HEK293 (cell line): ENCODE results near the gene PTPN5.

Experiments
- CTCF ChIA-PET: fragments of 350-600 bp; formaldehyde crosslinking; extraction: SDS; loops from one replicate; lab custom pipeline; 2021; ENCODE audit warnings: antibody characterized with exemption; lab: Yijun Ruan, JAX
- POLR2A ChIA-PET: fragments of 300-600 bp; formaldehyde crosslinking; extraction: SDS; loops from one replicate; lab custom pipeline; 2020; ENCODE audit warnings: antibody characterized with exemption, inconsistent platforms; lab: Yijun Ruan, JAX
- H3K27ac ChIP-seq: fragments of 200-500 bp; sonication (Bioruptor generic); 2 replicates; pipeline ENCODE4 v1.5.1; 2014; ENCODE audit warnings: low read depth, low read length, control low read depth, inconsistent platforms; ENCODE audit errors: extremely low read depth
- H3K36me3 ChIP-seq, 2 experiments: fragments of 200-500 bp in 1 of 2; sonication (Bioruptor generic) in 1 of 2; 1 replicate in 1 of 2; 2 replicates in 1 of 2; pipeline ENCODE4 v1.5.1; 2014 to 2017; ENCODE audit warnings: inconsistent platforms in 2 of 2, low read length in 2 of 2; ENCODE audit not compliant: control insufficient read depth in 2 of 2, insufficient read depth in 1 of 2
- H3K4me1 ChIP-seq: fragments of 200-500 bp; sonication (Bioruptor generic); 2 replicates; pipeline ENCODE4 v1.5.1; 2014; ENCODE audit warnings: mild to moderate bottlenecking, low read length, inconsistent platforms; ENCODE audit not compliant: control insufficient read depth, insufficient read depth
- H3K4me3 ChIP-seq: 2 replicates; pipeline ENCODE4 v1.5.1; 2011; ENCODE audit warnings: low read depth, mild to moderate bottlenecking, control low read depth, low read length, moderate library complexity
- H3K9me3 ChIP-seq: fragments of 200-500 bp; sonication (Bioruptor generic); 2 replicates; pipeline ENCODE4 v1.5.1; 2014; ENCODE audit warnings: low read depth, low read length, inconsistent platforms; ENCODE audit not compliant: control insufficient read depth, insufficient read depth
- KLF7 ChIP-seq: fragments of 450-650 bp; formaldehyde crosslinking; IDR thresholded peaks from 2 replicates; pipeline ENCODE4 v1.5.1; 2016; ENCODE audit warnings: missing biosample characterization, missing genetic modification characterization, borderline replicate concordance
- SCRT2 ChIP-seq: fragments of 450-650 bp; formaldehyde crosslinking; IDR thresholded peaks from 2 replicates; pipeline ENCODE4 v1.5.1; 2016; ENCODE audit warnings: missing biosample characterization, missing genetic modification characterization
- ZBTB1 ChIP-seq: fragments of 450-650 bp; formaldehyde crosslinking; IDR thresholded peaks from 2 replicates; pipeline ENCODE4 v1.5.1; 2016; ENCODE audit warnings: missing biosample characterization, missing genetic modification characterization
- ZBTB49 ChIP-seq: fragments of 450-650 bp; formaldehyde crosslinking; IDR thresholded peaks from 2 replicates; pipeline ENCODE4 v1.5.1; 2016; ENCODE audit warnings: missing biosample characterization, missing genetic modification characterization, low read depth
- ZNF169 ChIP-seq: fragments of 450-650 bp; formaldehyde crosslinking; IDR thresholded peaks from 2 replicates; pipeline ENCODE4 v1.5.1; 2016; ENCODE audit warnings: missing biosample characterization, missing genetic modification characterization
- ZNF350 ChIP-seq: fragments of 450-650 bp; formaldehyde crosslinking; IDR thresholded peaks from 2 replicates; pipeline ENCODE4 v1.5.0; 2017; ENCODE audit warnings: missing biosample characterization, mild to moderate bottlenecking, missing genetic modification characterization
- ZNF510 ChIP-seq: fragments of 450-650 bp; formaldehyde crosslinking; IDR thresholded peaks from 2 replicates; pipeline ENCODE4 v1.5.1; 2018; ENCODE audit warnings: mild to moderate bottlenecking, missing genetic modification characterization, missing biosample characterization; ENCODE audit not compliant: insufficient replicate concordance
- ZNF555 ChIP-seq: fragments of 450-650 bp; formaldehyde crosslinking; conservative IDR thresholded peaks from 2 replicates; pipeline ENCODE4 v1.5.1; 2017; ENCODE audit warnings: missing biosample characterization, mild to moderate bottlenecking, missing genetic modification characterization, inconsistent platforms
- ZNF624 ChIP-seq: fragments of 450-650 bp; formaldehyde crosslinking; IDR thresholded peaks from 2 replicates; pipeline ENCODE4 v1.5.1; 2017; ENCODE audit warnings: missing biosample characterization, missing genetic modification characterization
- ZNF629 ChIP-seq: fragments of 450-650 bp; formaldehyde crosslinking; IDR thresholded peaks from 2 replicates; pipeline ENCODE4 v1.5.1; 2017; ENCODE audit warnings: missing biosample characterization, missing genetic modification characterization
- ZNF654 ChIP-seq: fragments of 450-650 bp; formaldehyde crosslinking; IDR thresholded peaks from 2 replicates; pipeline ENCODE4 v1.5.1; 2016; ENCODE audit warnings: low read depth, missing biosample characterization, missing genetic modification characterization
- ZNF660 ChIP-seq: fragments of 450-650 bp; IDR thresholded peaks from 2 replicates; pipeline ENCODE4 v1.5.1; 2018; ENCODE audit warnings: missing biosample characterization, mild to moderate bottlenecking, missing genetic modification characterization
- ZNF664 ChIP-seq: fragments of 450-650 bp; formaldehyde crosslinking; IDR thresholded peaks from 2 replicates; pipeline ENCODE4 v1.5.1; 2016; ENCODE audit warnings: missing biosample characterization, missing genetic modification characterization
- TF ChIP-seq, protein P1 (sequence below): fragments of 450-650 bp; formaldehyde crosslinking; IDR thresholded peaks from 2 replicates; pipeline ENCODE4 v1.5.1; 2016; ENCODE audit warnings: missing biosample characterization, missing genetic modification characterization, borderline replicate concordance
- TF ChIP-seq, protein P2 (sequence below): fragments of 450-650 bp; formaldehyde crosslinking; IDR thresholded peaks from 2 replicates; pipeline ENCODE4 v1.5.1; 2016; ENCODE audit warnings: missing biosample characterization, missing genetic modification characterization, low read depth

Gene PTPN5

GRCh38 chr11:18804199-18804999, 12.8 kb upstream of the PTPN5 start (continued):
- TF ChIP-seq, protein P1, sequence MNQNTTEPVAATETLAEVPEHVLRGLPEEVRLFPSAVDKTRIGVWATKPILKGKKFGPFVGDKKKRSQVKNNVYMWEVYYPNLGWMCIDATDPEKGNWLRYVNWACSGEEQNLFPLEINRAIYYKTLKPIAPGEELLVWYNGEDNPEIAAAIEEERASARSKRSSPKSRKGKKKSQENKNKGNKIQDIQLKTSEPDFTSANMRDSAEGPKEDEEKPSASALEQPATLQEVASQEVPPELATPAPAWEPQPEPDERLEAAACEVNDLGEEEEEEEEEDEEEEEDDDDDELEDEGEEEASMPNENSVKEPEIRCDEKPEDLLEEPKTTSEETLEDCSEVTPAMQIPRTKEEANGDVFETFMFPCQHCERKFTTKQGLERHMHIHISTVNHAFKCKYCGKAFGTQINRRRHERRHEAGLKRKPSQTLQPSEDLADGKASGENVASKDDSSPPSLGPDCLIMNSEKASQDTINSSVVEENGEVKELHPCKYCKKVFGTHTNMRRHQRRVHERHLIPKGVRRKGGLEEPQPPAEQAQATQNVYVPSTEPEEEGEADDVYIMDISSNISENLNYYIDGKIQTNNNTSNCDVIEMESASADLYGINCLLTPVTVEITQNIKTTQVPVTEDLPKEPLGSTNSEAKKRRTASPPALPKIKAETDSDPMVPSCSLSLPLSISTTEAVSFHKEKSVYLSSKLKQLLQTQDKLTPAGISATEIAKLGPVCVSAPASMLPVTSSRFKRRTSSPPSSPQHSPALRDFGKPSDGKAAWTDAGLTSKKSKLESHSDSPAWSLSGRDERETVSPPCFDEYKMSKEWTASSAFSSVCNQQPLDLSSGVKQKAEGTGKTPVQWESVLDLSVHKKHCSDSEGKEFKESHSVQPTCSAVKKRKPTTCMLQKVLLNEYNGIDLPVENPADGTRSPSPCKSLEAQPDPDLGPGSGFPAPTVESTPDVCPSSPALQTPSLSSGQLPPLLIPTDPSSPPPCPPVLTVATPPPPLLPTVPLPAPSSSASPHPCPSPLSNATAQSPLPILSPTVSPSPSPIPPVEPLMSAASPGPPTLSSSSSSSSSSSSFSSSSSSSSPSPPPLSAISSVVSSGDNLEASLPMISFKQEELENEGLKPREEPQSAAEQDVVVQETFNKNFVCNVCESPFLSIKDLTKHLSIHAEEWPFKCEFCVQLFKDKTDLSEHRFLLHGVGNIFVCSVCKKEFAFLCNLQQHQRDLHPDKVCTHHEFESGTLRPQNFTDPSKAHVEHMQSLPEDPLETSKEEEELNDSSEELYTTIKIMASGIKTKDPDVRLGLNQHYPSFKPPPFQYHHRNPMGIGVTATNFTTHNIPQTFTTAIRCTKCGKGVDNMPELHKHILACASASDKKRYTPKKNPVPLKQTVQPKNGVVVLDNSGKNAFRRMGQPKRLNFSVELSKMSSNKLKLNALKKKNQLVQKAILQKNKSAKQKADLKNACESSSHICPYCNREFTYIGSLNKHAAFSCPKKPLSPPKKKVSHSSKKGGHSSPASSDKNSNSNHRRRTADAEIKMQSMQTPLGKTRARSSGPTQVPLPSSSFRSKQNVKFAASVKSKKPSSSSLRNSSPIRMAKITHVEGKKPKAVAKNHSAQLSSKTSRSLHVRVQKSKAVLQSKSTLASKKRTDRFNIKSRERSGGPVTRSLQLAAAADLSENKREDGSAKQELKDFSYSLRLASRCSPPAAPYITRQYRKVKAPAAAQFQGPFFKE (tag by site-specific recombination) = no peak
- TF ChIP-seq ZNF169 (tag by site-specific recombination) = no peak
- TF ChIP-seq ZNF350 (tag by site-specific recombination) = no peak
- TF ChIP-seq, all 188 proteins: peak for 0

DNA sequence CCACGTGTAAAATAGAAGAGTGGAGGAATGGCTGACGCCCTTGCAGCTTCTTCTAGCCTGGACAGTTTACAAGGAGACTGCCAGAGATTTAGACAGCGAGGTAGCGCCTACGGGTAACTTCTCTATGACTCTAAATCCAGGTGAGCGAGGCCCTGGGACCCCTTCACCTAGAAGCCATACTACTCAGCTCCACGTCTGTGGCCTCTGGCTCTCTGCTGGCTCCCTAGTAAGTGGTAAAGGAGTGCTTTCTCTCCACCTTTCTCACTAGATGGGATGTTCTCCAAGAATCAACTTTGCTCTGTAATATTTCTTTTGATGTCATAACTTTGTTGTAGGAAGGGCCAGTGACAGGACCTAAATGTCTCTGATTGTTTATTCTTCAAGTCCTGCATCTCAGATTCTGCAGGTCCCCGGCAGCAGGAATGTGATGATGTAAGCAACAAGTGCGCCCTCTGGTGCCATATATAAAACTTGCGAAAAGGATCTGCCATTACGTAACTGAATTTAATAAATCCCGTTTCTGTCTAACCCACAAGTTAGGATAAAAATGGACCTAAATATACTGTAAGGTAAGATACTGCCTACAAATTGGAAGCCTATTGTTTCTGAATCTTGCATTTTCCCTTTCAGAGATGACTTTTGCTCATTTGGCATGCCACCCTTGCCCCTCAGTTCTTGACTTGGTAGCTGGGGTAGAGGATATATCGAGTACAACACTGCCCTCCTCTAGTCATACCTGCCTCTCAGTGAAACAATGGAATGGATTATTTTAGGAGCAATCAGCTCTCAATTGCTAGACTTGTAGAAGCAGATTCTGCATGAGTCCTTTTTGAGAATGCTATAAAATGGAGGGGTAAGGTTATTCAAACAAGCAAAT, 11.0 kb upstream of the PTPN5 start:
- Histone ChIP-seq H3K36me3 (no peaks in the 10 kb centered on the region), H3K4me3 (no peak overlapping the region), H3K27ac (no peak overlapping the region), H3K9me3 (no peaks in the 10 kb centered on the region), H3K4me1 (no peaks in the 10 kb centered on the region)
- TF ChIP-seq ZNF664 (no peak), ZBTB49 (tag by site-specific recombination) (no peak), ZNF660 (tag by site-specific recombination) (0 out of 2 replicates have a peak, but pooled peaks have one; percentile 19), ZNF629 (tag by site-specific recombination) (peak; percentile 34; the same call in 1 of the 2 replicates), KLF7 (no peak), ZNF624 (tag by site-specific recombination) (no peak), ZNF654 (tag by site-specific recombination) (peak; percentile 57), ZBTB1 (tag by site-specific recombination) (no peak), SCRT2 (tag by site-specific recombination) (peak; percentile 72), ZNF555 (no peak), ZNF510 (tag by site-specific recombination) (no peak)
- TF ChIP-seq, protein P2, sequence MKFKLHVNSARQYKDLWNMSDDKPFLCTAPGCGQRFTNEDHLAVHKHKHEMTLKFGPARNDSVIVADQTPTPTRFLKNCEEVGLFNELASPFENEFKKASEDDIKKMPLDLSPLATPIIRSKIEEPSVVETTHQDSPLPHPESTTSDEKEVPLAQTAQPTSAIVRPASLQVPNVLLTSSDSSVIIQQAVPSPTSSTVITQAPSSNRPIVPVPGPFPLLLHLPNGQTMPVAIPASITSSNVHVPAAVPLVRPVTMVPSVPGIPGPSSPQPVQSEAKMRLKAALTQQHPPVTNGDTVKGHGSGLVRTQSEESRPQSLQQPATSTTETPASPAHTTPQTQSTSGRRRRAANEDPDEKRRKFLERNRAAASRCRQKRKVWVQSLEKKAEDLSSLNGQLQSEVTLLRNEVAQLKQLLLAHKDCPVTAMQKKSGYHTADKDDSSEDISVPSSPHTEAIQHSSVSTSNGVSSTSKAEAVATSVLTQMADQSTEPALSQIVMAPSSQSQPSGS (tag by site-specific recombination) = peak; percentile 95
- POLR2A ChIA-PET = no interaction called here
- CTCF ChIA-PET = interaction anchor here (0.6 to 11.2 kb wide), 15 partner anchors 12 to 612 kb away, joined by 3 to 140 read pairs (median 3); partner anchors contain the start of gene SAA2
